Glutamatergic neuron (in vitro differentiated cells): ENCODE measurements around the gene LAMTOR3. TPM values are rescaled to one million over a fixed set of nuclear protein-coding genes. Genes with fewer than 3 reads are reported as not detected.

Experiments
- DNase-seq: peaks from one replicate; pipeline ENCODE4 v3.0.0; 2022
- H3K27ac Mint-ChIP-seq: one replicate; pipeline ENCODE4 v1.8.0; 2020; ENCODE audit warnings: mild to moderate bottlenecking, mixed read lengths, inconsistent platforms; ENCODE audit not compliant: unreplicated experiment
- H3K27me3 Mint-ChIP-seq: one replicate; pipeline ENCODE4 v1.8.0; 2020; ENCODE audit warnings: mild to moderate bottlenecking, moderate library complexity, mixed read lengths, inconsistent platforms; ENCODE audit not compliant: unreplicated experiment
- H3K36me3 Mint-ChIP-seq: one replicate; pipeline ENCODE4 v1.8.0; 2020; ENCODE audit warnings: mild to moderate bottlenecking, mixed read lengths, inconsistent platforms; ENCODE audit not compliant: unreplicated experiment
- H3K4me1 Mint-ChIP-seq: one replicate; pipeline ENCODE4 v1.8.0; 2020; ENCODE audit warnings: mild to moderate bottlenecking, low read depth, mixed read lengths, inconsistent platforms; ENCODE audit not compliant: unreplicated experiment
- H3K4me3 Mint-ChIP-seq: one replicate; pipeline ENCODE4 v1.8.0; 2020; ENCODE audit warnings: mild to moderate bottlenecking, mixed read lengths, inconsistent platforms; ENCODE audit not compliant: unreplicated experiment
- H3K9me3 Mint-ChIP-seq: one replicate; pipeline ENCODE4 v1.8.0; 2020; ENCODE audit warnings: mild to moderate bottlenecking, moderate library complexity, mixed read lengths, inconsistent platforms; ENCODE audit not compliant: unreplicated experiment
- CTCF ChIP-seq: fragments of 200-600 bp; sonication (generic); IDR thresholded peaks from one replicate; pipeline ENCODE4 v1.5.0; 2021; ENCODE audit not compliant: partially characterized antibody, unreplicated experiment
- total RNA-seq: library from RNA; stranded (reverse); fragmentation: NEBNext Ultra II Directional; extraction: Animal tissue kit (Norgen Biotek cat#: 25700); gene quantifications from one replicate; pipeline ENCODE4 v1.2.1, GENCODE V29; 2021; ENCODE audit not compliant: unreplicated experiment

LAMTOR3 gene
- total RNA-seq, 1 donor from 2014 or later, result 39.1 TPM

DNA sequence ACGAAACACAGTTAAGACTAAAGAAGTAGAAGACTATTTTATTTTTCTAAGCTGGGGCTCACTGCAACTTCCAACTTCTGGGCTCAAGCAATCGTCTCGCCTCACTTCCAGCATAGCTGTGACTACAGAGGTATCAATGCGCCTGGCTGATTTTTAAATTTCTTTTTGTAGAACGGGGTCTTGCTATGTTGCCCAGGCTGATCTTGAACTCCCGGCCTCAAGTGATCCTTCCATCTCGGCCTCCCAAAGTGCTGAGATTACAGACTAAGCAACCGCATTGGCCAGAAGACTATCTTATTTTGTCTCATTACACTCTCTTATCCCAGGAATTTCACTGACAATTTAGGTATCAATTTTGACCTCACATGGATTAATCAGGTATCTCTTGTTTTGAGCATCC is 1.2 kb downstream of the LAMTOR3 start:
- peak overlapping the region; percentile 90 for H3K27ac Mint-ChIP-seq
- H3K4me3 Mint-ChIP-seq, result peak overlapping the region; percentile 97
- TF ChIP-seq CTCF, result no peak
- DNase-seq, result no peak
- peaks cover 10% of the 10 kb centered on the region for H3K4me1 Mint-ChIP-seq
- H3K36me3 Mint-ChIP-seq, result no peaks in the 10 kb centered on the region
- H3K27me3 Mint-ChIP-seq, result peaks cover 10% of the 10 kb centered on the region
- H3K9me3 Mint-ChIP-seq, result peaks cover 7% of the 10 kb centered on the region

DNA sequence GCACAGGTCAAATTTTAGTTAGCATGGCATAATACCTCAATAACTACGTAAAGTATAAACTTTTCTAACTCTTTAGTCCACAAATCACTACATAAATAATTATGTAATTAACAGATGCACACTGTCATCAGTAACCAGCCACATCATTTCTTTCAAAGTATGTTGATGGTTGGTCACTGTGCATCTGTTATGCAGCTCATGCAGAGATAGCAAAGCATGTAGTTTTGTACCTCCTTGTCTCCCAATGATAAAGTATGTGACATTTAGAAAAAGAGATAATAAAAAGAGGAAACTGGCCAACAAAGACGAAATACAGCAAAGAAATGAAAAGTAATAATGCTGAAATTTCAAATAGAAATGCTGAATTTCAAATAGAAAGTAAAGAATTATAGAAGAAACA is 2.9 kb downstream of the LAMTOR3 start:
- Mint-ChIP-seq H3K4me1 (peaks cover 10% of the 10 kb centered on the region), H3K36me3 (no peaks in the 10 kb centered on the region), H3K4me3 (no peak overlapping the region), H3K27ac (no peak overlapping the region), H3K9me3 (peaks cover 7% of the 10 kb centered on the region), H3K27me3 (peaks cover 10% of the 10 kb centered on the region)
- no peak for DNase-seq
- no peak for TF ChIP-seq CTCF

DNA sequence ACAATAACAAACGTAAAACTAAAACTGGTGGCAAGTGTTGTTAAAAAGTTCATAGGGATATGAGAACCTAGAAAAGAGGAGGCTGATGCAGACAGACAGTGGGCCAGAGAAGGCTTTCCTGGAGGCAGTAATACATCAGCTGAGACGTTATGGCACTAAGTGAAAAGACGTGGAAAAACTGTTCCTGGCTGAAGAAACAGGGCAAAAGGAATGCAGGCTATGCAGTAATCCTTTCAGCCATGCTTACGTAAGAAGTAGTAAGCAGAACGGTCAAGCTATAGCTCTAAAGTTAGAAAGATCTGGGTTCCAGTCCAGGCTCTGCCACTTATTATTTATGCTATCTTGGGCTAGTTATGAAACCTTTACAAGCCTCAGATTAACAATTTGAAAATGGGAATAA is 6.4 kb downstream of the LAMTOR3 start:
- no peak for TF ChIP-seq CTCF
- no peaks in the 10 kb centered on the region for H3K4me1 Mint-ChIP-seq
- H3K4me3 Mint-ChIP-seq, result no peak overlapping the region
- DNase-seq, result no peak
- H3K36me3 Mint-ChIP-seq, result no peaks in the 10 kb centered on the region
- H3K27ac Mint-ChIP-seq, result no peak overlapping the region
- H3K9me3 Mint-ChIP-seq, result no peaks in the 10 kb centered on the region
- H3K27me3 Mint-ChIP-seq, result no peaks in the 10 kb centered on the region

GRCh38 chr4:99886146-99886545 is 8.1 kb downstream of the LAMTOR3 start:
- Mint-ChIP-seq H3K4me3 (no peak overlapping the region), H3K4me1 (no peaks in the 10 kb centered on the region), H3K27me3 (no peaks in the 10 kb centered on the region), H3K27ac (no peak overlapping the region), H3K9me3 (no peaks in the 10 kb centered on the region), H3K36me3 (no peaks in the 10 kb centered on the region)
- DNase-seq, result no peak
- no peak for TF ChIP-seq CTCF

- Mint-ChIP-seq H3K27me3 (no peaks in the 10 kb centered on the region), H3K4me1 (no peaks in the 10 kb centered on the region), H3K9me3 (no peaks in the 10 kb centered on the region), H3K36me3 (no peaks in the 10 kb centered on the region), H3K27ac (no peak overlapping the region), H3K4me3 (no peak overlapping the region)
- no peak for TF ChIP-seq CTCF
- no peak for DNase-seq
These were observed 8.5 kb downstream of the LAMTOR3 start for GRCh38 chr4:99885687-99886086.
